A549 (cell line): ENCODE data around the gene OR2Y1. TPM values are rescaled to one million over a fixed set of nuclear protein-coding genes. Genes with fewer than 3 reads are reported as not detected.
A peak's percentile ranks its signal among the peaks of the same experiment; 100 is the strongest.

Experiments
- ATAC-seq, 2 experiments: fragments of 200-7000 bp in 1 of 2; fragments of >200 bp in 1 of 2; cut with Nextera tagmentation in 1 of 2; cut with Tn5 transposase in 1 of 2; 3 replicates each; pipeline versions ENCODE4 v1.8.0 to v1.9.1; 2018 to 2020; ENCODE audit warnings: mild to moderate bottlenecking in 1 of 2, moderate library complexity in 1 of 2
- CTCF ChIA-PET: fragments of 300-600 bp; sonication (Branson Sonifier 250); formaldehyde crosslinking; extraction: SDS; loops from one replicate; lab custom pipeline; 2021; ENCODE audit warnings: antibody characterized with exemption, inconsistent platforms; lab: Yijun Ruan, JAX
- POLR2A ChIA-PET: fragments of 350-600 bp; formaldehyde crosslinking; extraction: SDS; loops from one replicate; lab custom pipeline; 2021; ENCODE audit warnings: antibody characterized with exemption, inconsistent platforms; lab: Yijun Ruan, JAX
- DNase-seq, 2 experiments: peaks; one replicate each; pipeline versions ENCODE4 v3.0.0 to v3.0.0-alpha.2; 2011 to 2016; ENCODE audit warnings: low read depth in 1 of 2, low spot score in 1 of 2
- FAIRE-seq: peaks from 2 replicates; lab custom pipeline; 2011; peaks lifted over from hg19 to GRCh38; lab: Jason Lieb, UNC
- H3K27ac ChIP-seq, 2 experiments: fragments of >200 bp; sonication (Bioruptor Twin); formaldehyde crosslinking; 3 replicates each; pipeline ENCODE4 v1.5.1; 2016 to 2017
- H3K4me1 ChIP-seq: fragments of >200 bp; sonication (Bioruptor Twin); formaldehyde crosslinking; 3 replicates; pipeline ENCODE4 v1.6.1; 2016
- H3K4me2 ChIP-seq: fragments of >200 bp; sonication (Bioruptor Twin); formaldehyde crosslinking; 3 replicates; pipeline ENCODE4 v1.6.1; 2016
- H3K4me3 ChIP-seq: fragments of >200 bp; sonication (Bioruptor Twin); formaldehyde crosslinking; 3 replicates; pipeline ENCODE4 v1.5.1; 2016
- H3K9me3 ChIP-seq: fragments of >200 bp; sonication (Bioruptor Twin); formaldehyde crosslinking; 3 replicates; pipeline ENCODE4 v1.6.1; 2016
- BCL3 ChIP-seq: fragments of >200 bp; sonication (Bioruptor Twin); formaldehyde crosslinking; IDR thresholded peaks from 3 replicates; pipeline ENCODE4 v1.6.1; 2016
- BHLHE40 ChIP-seq: IDR thresholded peaks from 2 replicates; pipeline ENCODE4 v1.6.1; 2012; ENCODE audit warnings: low read depth, low read length, inconsistent platforms
- CBX2 ChIP-seq: fragments of 200-600 bp; sonication (generic); IDR thresholded peaks from 2 replicates; pipeline ENCODE4 v1.6.1; 2016; ENCODE audit warnings: low read depth, mild to moderate bottlenecking, borderline replicate concordance
- CHD4 ChIP-seq: fragments of 200-600 bp; sonication (generic); IDR thresholded peaks from 2 replicates; pipeline ENCODE4 v1.6.1; 2016; ENCODE audit warnings: antibody characterized with exemption, mild to moderate bottlenecking, borderline replicate concordance
- CTCF ChIP-seq: fragments of >200 bp; sonication (Bioruptor Twin); formaldehyde crosslinking; IDR thresholded peaks from 3 replicates; pipeline ENCODE4 v1.5.1; 2016
- EHF ChIP-seq: fragments of 250-450 bp; sonication (Bioruptor Pico); IDR thresholded peaks from 2 replicates; pipeline ENCODE4 v1.5.0; 2020; ENCODE audit warnings: mild to moderate bottlenecking
- ELK1 ChIP-seq: fragments of 150-350 bp; IDR thresholded peaks from 2 replicates; pipeline ENCODE4 v1.6.1; 2014; ENCODE audit warnings: low read depth, mild to moderate bottlenecking, low read length
- EP300 ChIP-seq, 2 experiments: fragments of >200 bp; sonication (Bioruptor Twin); formaldehyde crosslinking; IDR thresholded peaks; 2 replicates in 1 of 2; 3 replicates in 1 of 2; pipeline ENCODE4 v1.6.1; 2016 to 2017
- FOSB ChIP-seq: fragments of 250-450 bp; sonication (Bioruptor Pico); IDR thresholded peaks from 2 replicates; pipeline ENCODE4 v1.5.0; 2020; ENCODE audit warnings: mild to moderate bottlenecking, moderate library complexity
- FOXS1 ChIP-seq: fragments of 250-450 bp; sonication (Bioruptor Pico); IDR thresholded peaks from 2 replicates; pipeline ENCODE4 v1.5.0; 2020; ENCODE audit warnings: mild to moderate bottlenecking, moderate library complexity
- HES2 ChIP-seq: fragments of >200 bp; sonication (Bioruptor Twin); formaldehyde crosslinking; IDR thresholded peaks from 2 replicates; pipeline ENCODE4 v1.6.1; 2016
- HOXA7 ChIP-seq: fragments of 250-450 bp; sonication (Bioruptor Pico); IDR thresholded peaks from 2 replicates; pipeline ENCODE4 v1.5.0; 2020; ENCODE audit warnings: mild to moderate bottlenecking, moderate library complexity
- HOXB13 ChIP-seq: fragments of 250-450 bp; sonication (Bioruptor Pico); IDR thresholded peaks from 2 replicates; pipeline ENCODE4 v1.5.0; 2020; ENCODE audit warnings: low read depth, mild to moderate bottlenecking, moderate library complexity
- HOXB5 ChIP-seq: fragments of 250-450 bp; sonication (Bioruptor Pico); IDR thresholded peaks from 2 replicates; pipeline ENCODE4 v1.5.0; 2020; ENCODE audit warnings: mild to moderate bottlenecking, moderate library complexity
- JUN ChIP-seq, 2 experiments: fragments of >200 bp; sonication (Bioruptor Twin); formaldehyde crosslinking; IDR thresholded peaks; 2 replicates in 1 of 2; 3 replicates in 1 of 2; pipeline ENCODE4 v1.6.1; 2016 to 2017
- MAFK ChIP-seq: fragments of 450-650 bp; IDR thresholded peaks from 2 replicates; pipeline ENCODE4 v1.6.1; 2014; ENCODE audit not compliant: partially characterized antibody
- MAX ChIP-seq: IDR thresholded peaks from 2 replicates; pipeline ENCODE4 v1.6.1; 2012
- NFE2L2 ChIP-seq: fragments of 150-350 bp; conservative IDR thresholded peaks from 2 replicates; pipeline ENCODE4 v1.6.1; 2014; ENCODE audit warnings: low read length
- NPAS2 ChIP-seq: fragments of 250-450 bp; sonication (Bioruptor Pico); IDR thresholded peaks from 2 replicates; pipeline ENCODE4 v1.8.0; 2022; ENCODE audit warnings: mild to moderate bottlenecking, moderate library complexity, borderline replicate concordance
- PHF8 ChIP-seq: fragments of 200-600 bp; sonication (generic); IDR thresholded peaks from 2 replicates; pipeline ENCODE4 v1.6.1; 2016; ENCODE audit warnings: low read depth, mild to moderate bottlenecking, antibody characterized with exemption, moderate library complexity, borderline replicate concordance
- POLR2AphosphoS2 ChIP-seq: conservative IDR thresholded peaks from 2 replicates; pipeline ENCODE4 v1.6.1; 2012; ENCODE audit warnings: low read length, improper control_type of control experiment, inconsistent platforms
- RFX5 ChIP-seq: fragments of 450-650 bp; IDR thresholded peaks from 2 replicates; pipeline ENCODE4 v1.7.1; 2014; ENCODE audit warnings: antibody characterized with exemption, mild to moderate bottlenecking, moderate library complexity
- RNF2 ChIP-seq: fragments of 200-600 bp; sonication (generic); IDR thresholded peaks from 2 replicates; pipeline ENCODE4 v1.6.1; 2016; ENCODE audit warnings: low read depth, mild to moderate bottlenecking, antibody characterized with exemption, moderate library complexity, borderline replicate concordance
- SREBF2 ChIP-seq: fragments of 450-650 bp; IDR thresholded peaks from 2 replicates; pipeline ENCODE4 v1.6.1; 2014; ENCODE audit warnings: mild to moderate bottlenecking, moderate library complexity
- TFCP2L1 ChIP-seq: fragments of 250-450 bp; sonication (Bioruptor Pico); IDR thresholded peaks from 2 replicates; pipeline ENCODE4 v1.5.0; 2021; ENCODE audit warnings: mild to moderate bottlenecking
- ZFP36 ChIP-seq: fragments of 450-650 bp; IDR thresholded peaks from 2 replicates; pipeline ENCODE4 v1.6.1; 2014; ENCODE audit warnings: borderline replicate concordance; ENCODE audit not compliant: partially characterized antibody
- ZNF302 ChIP-seq: fragments of 250-450 bp; sonication (Bioruptor Pico); IDR thresholded peaks from 2 replicates; pipeline ENCODE4 v1.9.0; 2021; ENCODE audit warnings: inconsistent platforms, mild to moderate bottlenecking, moderate library complexity
- ZSCAN20 ChIP-seq: fragments of 250-450 bp; sonication (Bioruptor Pico); IDR thresholded peaks from 2 replicates; pipeline ENCODE4 v1.8.0; 2022; ENCODE audit warnings: mild to moderate bottlenecking, moderate library complexity
- WGBS: methylation state at CpG from one replicate; pipeline ENCODE4 v1.1.6; 2017; ENCODE audit errors: missing lambda C conversion rate; 5-methylcytosine and 5-hydroxymethylcytosine counted together
- polyA plus RNA-seq, 4 experiments: library from polyadenylated mRNA; depleted of rRNA in 3 of 4; stranded (reverse); fragments of >200 nt; fragmentation: RNase III in 1 of 4; extraction: RNeasy Plus Mini Kit Qiagen cat#74134 plus additional on column Dnase treatment in 1 of 4; gene quantifications; 2 replicates in 3 of 4; 3 replicates in 1 of 4; pipeline ENCODE4 v1.2.3, GENCODE V29; 2011 to 2017

The OR2Y1 gene
- polyA plus RNA-seq, 2 of the 4 experiments (the other 2 are of a cell fraction): not detected

- ChIA-PET POLR2A (no interaction called here), CTCF (no interaction called here)
- Histone ChIP-seq H3K4me3 (no peak overlapping the region), H3K4me1 (no peaks in the 10 kb centered on the region), H3K27ac (no peak overlapping the region), H3K4me2 (no peak overlapping the region), H3K9me3 (0 out of 3 replicates have a peak, but pooled peaks cover 2% of the 10 kb centered on the region)
- WGBS: 89% methylated on average over 1 of the region's 1 CpG
- TF ChIP-seq TFCP2L1 (CRISPR knock-in tag) (no peak), ZFP36 (no peak), HES2 (no peak), SREBF2 (no peak), FOXS1 (no peak), NPAS2 (CRISPR knock-in tag) (no peak), HOXA7 (no peak), RFX5 (no peak), EHF (CRISPR knock-in tag) (no peak), PHF8 (no peak), ZNF302 (CRISPR knock-in tag) (no peak), CHD4 (no peak; the same call in 1 of the 2 replicates), ZSCAN20 (CRISPR knock-in tag) (no peak), MAFK (no peak), NFE2L2 (no peak), POLR2AphosphoS2 (no peak), BCL3 (no peak)
- no peak for DNase-seq
- no peak for FAIRE-seq
- ATAC-seq: no peak
Observed at GRCh38 chr5:180776376-180776775, 36.5 kb upstream of the OR2Y1 start.

GRCh38 chr5:180775624-180776023, 35.8 kb upstream of the OR2Y1 start:
- FAIRE-seq (no peak), ATAC-seq (peak in 1 of 2 experiments; percentile 39; a peak in 1 of 6 replicates), DNase-seq (no peak)
- H3K4me3 ChIP-seq: no peak overlapping the region
- POLR2A ChIA-PET: no interaction called here
- H3K4me2 ChIP-seq: no peak overlapping the region
- CTCF ChIA-PET: no interaction called here
- TF ChIP-seq MAX (no peak), RNF2 (no peak), FOSB (CRISPR knock-in tag) (no peak), CTCF (no peak), EP300 (IDR thresholded peaks at IDR 0.05) (no peak), ZSCAN20 (CRISPR knock-in tag) (no peak), BHLHE40 (no peak), JUN (IDR thresholded peaks at IDR 0.05) (no peak), PHF8 (no peak), CBX2 (no peak), HOXB5 (CRISPR knock-in tag) (no peak), ELK1 (no peak), HOXB13 (no peak)
- H3K9me3 ChIP-seq: 0 out of 3 replicates have a peak, but pooled peaks cover 2% of the 10 kb centered on the region
- H3K27ac ChIP-seq: no peak overlapping the region
- WGBS: 54% methylated on average over 7 of the region's 7 CpGs
- no peaks in the 10 kb centered on the region for H3K4me1 ChIP-seq
